OCI-LY3 (cell line): ENCODE results near the gene AHR.

ENCODE experiments used
- EZH2phosphoT487 ChIP-seq: fragments of 200-600 bp; shearing (Covaris generic); IDR thresholded peaks from 2 replicates; pipeline ENCODE4 v1.6.1; 2018; ENCODE audit warnings: antibody characterized with exemption, mixed run types, low read depth
- TF ChIP-seq, protein P1 (sequence below): fragments of 200-600, 300-600 bp; sonication (generic); IDR thresholded peaks from 2 replicates; pipeline ENCODE4 v1.5.1; 2014; ENCODE audit warnings: antibody characterized with exemption, low read length, low read depth

DNA sequence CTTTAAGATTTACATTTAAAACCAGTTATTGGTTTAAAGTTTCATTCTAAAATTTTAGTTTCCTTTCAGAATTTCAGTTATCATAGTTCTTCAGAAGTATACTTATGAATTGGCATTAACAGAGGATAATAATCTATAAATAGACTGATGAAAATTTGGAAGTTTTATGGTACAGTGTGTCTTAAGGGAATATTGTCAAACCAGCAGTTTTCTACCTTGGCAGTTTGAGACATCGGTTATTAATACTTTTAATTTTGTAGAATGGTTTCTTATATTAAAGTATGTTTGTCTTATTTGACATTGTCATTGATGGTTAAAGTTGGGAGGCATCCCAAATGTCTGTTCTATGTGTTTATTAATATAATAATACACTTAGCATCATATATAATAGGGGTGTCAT, 2.0 kb downstream of the AHR start:
- TF ChIP-seq, protein P1, sequence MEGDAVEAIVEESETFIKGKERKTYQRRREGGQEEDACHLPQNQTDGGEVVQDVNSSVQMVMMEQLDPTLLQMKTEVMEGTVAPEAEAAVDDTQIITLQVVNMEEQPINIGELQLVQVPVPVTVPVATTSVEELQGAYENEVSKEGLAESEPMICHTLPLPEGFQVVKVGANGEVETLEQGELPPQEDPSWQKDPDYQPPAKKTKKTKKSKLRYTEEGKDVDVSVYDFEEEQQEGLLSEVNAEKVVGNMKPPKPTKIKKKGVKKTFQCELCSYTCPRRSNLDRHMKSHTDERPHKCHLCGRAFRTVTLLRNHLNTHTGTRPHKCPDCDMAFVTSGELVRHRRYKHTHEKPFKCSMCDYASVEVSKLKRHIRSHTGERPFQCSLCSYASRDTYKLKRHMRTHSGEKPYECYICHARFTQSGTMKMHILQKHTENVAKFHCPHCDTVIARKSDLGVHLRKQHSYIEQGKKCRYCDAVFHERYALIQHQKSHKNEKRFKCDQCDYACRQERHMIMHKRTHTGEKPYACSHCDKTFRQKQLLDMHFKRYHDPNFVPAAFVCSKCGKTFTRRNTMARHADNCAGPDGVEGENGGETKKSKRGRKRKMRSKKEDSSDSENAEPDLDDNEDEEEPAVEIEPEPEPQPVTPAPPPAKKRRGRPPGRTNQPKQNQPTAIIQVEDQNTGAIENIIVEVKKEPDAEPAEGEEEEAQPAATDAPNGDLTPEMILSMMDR: no peak
- TF ChIP-seq EZH2phosphoT487: no peak
